HL-60 (cell line): ENCODE results near the gene SRRD.

Source experiments
- DNase-seq, 2 experiments: peaks; one replicate each; pipeline ENCODE4 v3.0.0-alpha.2; 2010 to 2020; ENCODE audit warnings: low read depth in 1 of 2, low spot score in 1 of 2
- H3K27ac ChIP-seq: fragments of 250-450 bp; sonication (Bioruptor Pico); replicated peaks from 2 replicates; pipeline ENCODE4 v1.5.1; 2020; ENCODE audit warnings: mild to moderate bottlenecking, moderate library complexity
- H3K27me3 ChIP-seq: fragments of 250-450 bp; sonication (Bioruptor Pico); 2 replicates; pipeline ENCODE4 v1.5.1; 2021; ENCODE audit warnings: mild to moderate bottlenecking, moderate library complexity; ENCODE audit not compliant: insufficient read depth, poor library complexity, severe bottlenecking
- H3K4me3 ChIP-seq: replicated peaks from 2 replicates; pipeline ENCODE4 v1.5.1; 2011; ENCODE audit warnings: mild to moderate bottlenecking, control low read depth, low read length; ENCODE audit not compliant: insufficient read depth
- CTCF ChIP-seq: IDR thresholded peaks from one replicate; pipeline ENCODE4 v1.5.1; 2011; ENCODE audit warnings: low read length, control low read depth, inconsistent platforms; ENCODE audit not compliant: insufficient read depth
- GABPA ChIP-seq: IDR thresholded peaks from 2 replicates; pipeline ENCODE4 v1.6.1; 2012; ENCODE audit warnings: low read depth
- POLR2AphosphoS5 ChIP-seq: IDR thresholded peaks from 2 replicates; pipeline ENCODE4 v1.6.1; 2012; ENCODE audit warnings: low read depth
- REST ChIP-seq: IDR thresholded peaks from 2 replicates; pipeline ENCODE4 v1.6.1; 2012; ENCODE audit warnings: low read depth; ENCODE audit not compliant: insufficient replicate concordance
- SPI1 ChIP-seq: IDR thresholded peaks from 2 replicates; pipeline ENCODE4 v1.6.1; 2012; ENCODE audit warnings: low read depth, mild to moderate bottlenecking, borderline replicate concordance

The SRRD gene

GRCh38 chr22:26442086-26442756 lies 41.5 kb upstream of the SRRD start:
- H3K27ac ChIP-seq: no peak overlapping the region
- DNase-seq: peak in 1 of 2 experiments; percentile 28
- TF ChIP-seq SPI1 (peak; percentile 88), REST (no peak)
- no peak overlapping the region for H3K4me3 ChIP-seq
- no peaks in the 10 kb centered on the region for H3K27me3 ChIP-seq

GRCh38 chr22:26443901-26444690 lies 39.6 kb upstream of the SRRD start:
- TF ChIP-seq CTCF: no peak
- TF ChIP-seq POLR2AphosphoS5: no peak
- H3K27me3 ChIP-seq: no peaks in the 10 kb centered on the region
- DNase-seq: no peak

GRCh38 chr22:26444777-26445176 lies 38.9 kb upstream of the SRRD start:
- H3K27me3 ChIP-seq: no peaks in the 10 kb centered on the region
- no peak for TF ChIP-seq POLR2AphosphoS5
- no peak for TF ChIP-seq GABPA
- TF ChIP-seq CTCF: no peak
- no peak for TF ChIP-seq SPI1
- no peak for TF ChIP-seq REST
- H3K27ac ChIP-seq: no peak overlapping the region
- DNase-seq: no peak
- H3K4me3 ChIP-seq: no peak overlapping the region

More at GRCh38 chr22:26443901-26444690, 39.6 kb upstream of the SRRD start:
- H3K27ac ChIP-seq: no peak overlapping the region
- no peak overlapping the region for H3K4me3 ChIP-seq

- TF ChIP-seq GABPA (no peak), CTCF (no peak), SPI1 (no peak), POLR2AphosphoS5 (no peak), REST (no peak)
- no peak for DNase-seq
- no peak overlapping the region for H3K4me3 ChIP-seq
- no peaks in the 10 kb centered on the region for H3K27me3 ChIP-seq
- no peak overlapping the region for H3K27ac ChIP-seq
Observed at GRCh38 chr22:26445577-26446275, 38.0 kb upstream of the SRRD start.
